22Rv1 (cell line): Measurements from ENCODE around the gene RGS18.
"Not testable (repeated sequence)": the region's sequence is repeated elsewhere in the genome, so short reads cannot be mapped to it uniquely, and the experiment has no call there.

Experiments
- H3K27ac ChIP-seq: fragments of 450-650 bp; 2 replicates; pipeline ENCODE4 v1.5.1; 2017
- ZFX ChIP-seq: fragments of 450-650 bp; IDR thresholded peaks from 2 replicates; pipeline ENCODE4 v1.6.1; 2017; ENCODE audit warnings: antibody characterized with exemption, borderline replicate concordance
- TF ChIP-seq, protein P1 (sequence below): fragments of 450-650 bp; IDR thresholded peaks from 2 replicates; pipeline ENCODE4 v1.5.1; 2017; ENCODE audit warnings: mild to moderate bottlenecking

The RGS18 gene

DNA sequence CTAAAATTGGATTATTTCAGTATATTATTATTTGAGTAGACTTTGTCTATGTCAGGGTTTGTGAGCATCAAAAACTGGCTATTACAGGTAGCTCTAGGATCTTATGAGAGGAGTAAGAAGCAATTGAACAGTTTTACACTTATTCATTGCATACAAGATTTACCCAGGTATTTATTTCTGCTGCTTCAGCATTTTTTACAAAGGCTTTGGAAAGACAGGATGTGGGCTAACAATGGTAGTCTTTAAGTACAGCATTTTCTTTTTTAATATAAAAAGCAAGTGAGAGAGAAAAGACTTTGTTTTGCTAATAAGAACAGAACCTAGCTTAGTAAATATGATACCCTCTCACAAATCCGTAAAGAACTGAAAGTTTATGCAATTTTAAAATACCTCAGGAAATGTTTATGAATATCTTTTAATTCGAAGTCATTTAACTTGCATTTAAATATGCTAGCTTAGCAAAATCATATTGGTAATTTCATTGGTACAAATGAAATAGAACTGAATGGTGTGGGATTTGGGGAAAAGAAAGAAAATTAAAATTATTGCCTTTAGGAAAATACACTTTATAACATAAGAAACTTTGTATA lies 32.1 kb upstream of the RGS18 start:
- no peak overlapping the region for H3K27ac ChIP-seq
- TF ChIP-seq ZFX: no peak
- TF ChIP-seq, protein P1, sequence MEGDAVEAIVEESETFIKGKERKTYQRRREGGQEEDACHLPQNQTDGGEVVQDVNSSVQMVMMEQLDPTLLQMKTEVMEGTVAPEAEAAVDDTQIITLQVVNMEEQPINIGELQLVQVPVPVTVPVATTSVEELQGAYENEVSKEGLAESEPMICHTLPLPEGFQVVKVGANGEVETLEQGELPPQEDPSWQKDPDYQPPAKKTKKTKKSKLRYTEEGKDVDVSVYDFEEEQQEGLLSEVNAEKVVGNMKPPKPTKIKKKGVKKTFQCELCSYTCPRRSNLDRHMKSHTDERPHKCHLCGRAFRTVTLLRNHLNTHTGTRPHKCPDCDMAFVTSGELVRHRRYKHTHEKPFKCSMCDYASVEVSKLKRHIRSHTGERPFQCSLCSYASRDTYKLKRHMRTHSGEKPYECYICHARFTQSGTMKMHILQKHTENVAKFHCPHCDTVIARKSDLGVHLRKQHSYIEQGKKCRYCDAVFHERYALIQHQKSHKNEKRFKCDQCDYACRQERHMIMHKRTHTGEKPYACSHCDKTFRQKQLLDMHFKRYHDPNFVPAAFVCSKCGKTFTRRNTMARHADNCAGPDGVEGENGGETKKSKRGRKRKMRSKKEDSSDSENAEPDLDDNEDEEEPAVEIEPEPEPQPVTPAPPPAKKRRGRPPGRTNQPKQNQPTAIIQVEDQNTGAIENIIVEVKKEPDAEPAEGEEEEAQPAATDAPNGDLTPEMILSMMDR: no peak

- no peak overlapping the region for H3K27ac ChIP-seq
- TF ChIP-seq ZFX: no peak
- TF ChIP-seq, protein P1: no peak
These were observed 28.1 kb upstream of the RGS18 start for GRCh38 chr1:192130175-192130574.

- H3K27ac ChIP-seq: not testable (repeated sequence)
These were observed 27.4 kb upstream of the RGS18 start for GRCh38 chr1:192130865-192131264.

DNA sequence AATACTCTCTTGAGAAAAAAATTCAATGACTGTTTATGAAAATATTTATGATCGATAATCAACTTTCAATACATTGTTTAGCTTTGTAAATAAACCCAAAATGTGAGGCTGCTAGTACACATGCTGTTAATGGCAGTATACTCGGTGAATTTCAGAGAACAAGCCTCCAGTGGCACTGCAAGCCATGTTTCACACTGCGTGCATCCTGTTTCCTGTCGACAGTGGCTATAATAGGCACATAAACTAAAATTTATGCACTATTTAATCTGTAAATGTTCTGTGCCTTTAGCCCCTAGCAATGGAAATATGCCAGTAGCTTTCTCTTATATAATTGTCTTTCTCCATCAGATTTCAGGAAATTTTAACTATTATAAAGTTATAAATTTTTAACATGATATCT lies 26.3 kb upstream of the RGS18 start:
- no peak for TF ChIP-seq ZFX
- TF ChIP-seq, protein P1: no peak
- no peak overlapping the region for H3K27ac ChIP-seq

- TF ChIP-seq ZFX: no peak
- TF ChIP-seq, protein P1: no peak
- no peak overlapping the region for H3K27ac ChIP-seq
These were observed 24.8 kb upstream of the RGS18 start for GRCh38 chr1:192133350-192133926.

GRCh38 chr1:192140382-192140781 lies 17.9 kb upstream of the RGS18 start:
- TF ChIP-seq, protein P1: no peak
- TF ChIP-seq ZFX: no peak
- H3K27ac ChIP-seq: no peak overlapping the region

DNA sequence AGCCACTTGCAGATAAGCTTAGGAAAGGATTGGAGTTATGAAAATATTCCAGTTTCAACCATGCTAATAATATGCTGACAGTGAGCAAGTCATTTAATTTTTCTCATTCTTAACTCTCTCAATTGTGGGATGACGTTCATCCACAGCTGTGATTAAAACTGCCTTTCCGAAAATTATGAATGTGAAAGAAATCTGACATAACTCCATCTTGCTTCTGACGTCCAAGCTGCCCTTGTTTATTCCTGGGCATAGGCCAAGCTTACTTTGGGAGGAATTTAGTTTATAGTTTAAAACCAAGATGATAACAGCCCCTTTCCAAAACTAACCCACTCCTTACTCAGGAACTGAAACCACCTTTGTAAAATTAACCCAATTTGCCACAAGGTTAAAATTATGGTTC lies 11.0 kb upstream of the RGS18 start:
- no peak overlapping the region for H3K27ac ChIP-seq
- no peak for TF ChIP-seq ZFX
- TF ChIP-seq, protein P1: no peak

DNA sequence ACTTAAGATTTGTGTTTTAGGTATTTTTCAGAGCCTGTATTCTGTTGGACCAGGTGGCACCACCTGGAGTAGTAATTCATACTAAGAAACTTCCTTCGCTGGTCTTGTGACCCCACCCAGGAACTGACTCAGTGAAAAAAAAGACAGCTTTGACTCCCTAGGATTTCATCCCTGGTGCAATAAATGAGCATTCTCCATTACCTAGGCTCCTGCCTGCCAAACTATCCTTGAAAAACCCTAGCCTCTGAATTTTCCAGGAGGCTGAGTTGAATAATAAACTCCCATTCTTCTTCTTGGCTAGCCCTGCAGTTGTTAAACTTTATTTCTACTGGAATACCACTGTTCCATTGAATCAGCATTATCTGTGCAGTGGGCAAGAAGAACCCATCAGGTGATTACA lies 10.6 kb upstream of the RGS18 start:
- H3K27ac ChIP-seq: no peak overlapping the region
- TF ChIP-seq, protein P1: no peak
- no peak for TF ChIP-seq ZFX
